HG03521 (cell line): ENCODE measurements around the gene HLA-DMA.

Source experiments
- ATAC-seq: cut with Tn5 transposase; IDR thresholded peaks from one replicate; pipeline ENCODE4 v1.9.1; 2021; ENCODE audit warnings: mild to moderate bottlenecking, moderate library complexity; ENCODE audit not compliant: unreplicated experiment

The HLA-DMA gene

GRCh38 chr6:32952817-32953739 is at the start of gene HLA-DMA:
TSS of gene HLA-DMA (minus strand) at chr6:32953097. CDS start at chr6:32953036, 61 bp downstream.
- peak; percentile 82 for ATAC-seq

DNA sequence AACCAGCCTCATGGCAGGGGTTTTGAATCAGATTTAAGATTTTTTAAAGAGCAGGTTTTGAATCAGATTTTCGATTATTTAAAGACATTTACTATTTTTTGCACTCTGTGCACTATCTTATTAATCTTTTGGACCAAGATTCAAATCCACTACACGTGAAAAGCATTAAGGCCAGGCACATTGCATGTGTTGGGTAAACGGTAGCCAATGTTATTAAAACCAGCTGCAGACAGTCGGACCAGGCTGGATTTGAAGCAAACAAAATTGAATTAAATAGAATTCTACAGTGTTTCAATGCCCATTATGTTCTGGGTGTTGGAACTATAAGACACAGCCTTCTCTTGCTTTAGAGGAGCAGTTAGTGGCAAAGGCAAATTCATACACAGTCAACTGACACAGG is 48.8 kb upstream of the HLA-DMA start:
- no peak for ATAC-seq

DNA sequence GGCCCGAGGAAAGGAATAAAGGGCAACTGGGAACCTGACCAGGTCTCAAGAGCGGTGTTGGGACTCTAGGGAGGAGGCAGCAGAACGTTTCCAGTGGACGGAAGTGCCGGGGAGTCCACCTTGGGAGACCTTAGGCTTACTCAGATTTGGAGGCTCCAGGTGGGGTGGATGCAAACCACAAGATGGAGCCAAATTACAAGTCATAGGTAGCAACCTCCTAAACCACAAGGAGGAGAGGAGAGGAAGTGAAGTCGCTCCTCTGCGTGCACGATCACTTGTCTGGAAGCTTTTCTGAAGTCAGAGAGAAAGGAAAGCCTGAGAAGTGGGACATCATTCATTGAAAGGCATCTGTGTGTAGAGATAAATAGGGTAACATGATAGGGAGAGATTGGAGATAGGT is 47.2 kb upstream of the HLA-DMA start:
- ATAC-seq: no peak

DNA sequence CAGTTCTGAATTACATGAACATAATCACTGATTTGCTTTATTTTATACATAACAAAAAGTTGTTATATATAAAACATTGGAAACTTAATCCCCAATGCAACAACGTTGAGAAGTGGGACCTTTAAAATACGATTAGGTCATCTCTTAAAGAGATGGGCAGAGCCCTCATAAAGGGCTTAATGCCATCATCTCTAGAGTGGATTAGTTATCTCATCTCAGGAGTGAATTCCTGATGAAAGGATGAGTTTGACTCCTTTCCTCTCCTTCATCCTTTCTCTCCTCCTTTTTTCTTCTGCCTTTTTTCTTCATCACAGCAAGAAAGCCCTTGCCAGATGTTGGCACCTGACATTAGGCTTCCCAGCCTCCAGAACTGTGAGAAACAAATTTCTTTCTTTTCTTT is 42.6 kb upstream of the HLA-DMA start:
- no peak for ATAC-seq

DNA sequence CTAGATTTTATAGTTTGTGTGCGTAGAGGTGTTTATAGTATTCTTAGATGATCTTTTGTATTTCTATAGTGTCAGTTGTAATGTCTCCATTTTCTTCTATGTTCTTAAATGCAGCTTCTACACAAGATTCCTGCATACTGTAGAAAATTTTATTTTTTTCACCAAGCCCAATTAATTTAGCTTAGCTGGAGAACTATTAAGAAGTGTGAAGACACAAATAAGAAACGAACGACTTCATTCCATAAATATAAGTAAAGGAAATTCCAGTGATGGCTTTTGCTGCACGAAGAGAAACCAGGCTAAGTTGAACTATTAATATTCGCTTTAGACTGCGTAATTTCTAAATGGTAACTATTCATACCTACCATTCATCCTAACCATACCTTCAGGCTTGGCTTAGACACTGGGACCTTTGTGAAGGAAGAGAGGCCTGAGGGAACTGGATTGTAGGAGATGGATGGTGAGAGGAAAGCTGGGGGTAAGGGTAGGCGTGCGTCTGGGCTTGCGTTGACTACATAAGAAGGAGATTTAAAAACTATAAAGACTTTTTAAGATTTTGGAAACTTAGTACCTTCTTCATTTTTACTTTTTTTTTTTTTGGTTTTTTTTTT is 40.6 kb upstream of the HLA-DMA start:
- ATAC-seq: no peak

DNA sequence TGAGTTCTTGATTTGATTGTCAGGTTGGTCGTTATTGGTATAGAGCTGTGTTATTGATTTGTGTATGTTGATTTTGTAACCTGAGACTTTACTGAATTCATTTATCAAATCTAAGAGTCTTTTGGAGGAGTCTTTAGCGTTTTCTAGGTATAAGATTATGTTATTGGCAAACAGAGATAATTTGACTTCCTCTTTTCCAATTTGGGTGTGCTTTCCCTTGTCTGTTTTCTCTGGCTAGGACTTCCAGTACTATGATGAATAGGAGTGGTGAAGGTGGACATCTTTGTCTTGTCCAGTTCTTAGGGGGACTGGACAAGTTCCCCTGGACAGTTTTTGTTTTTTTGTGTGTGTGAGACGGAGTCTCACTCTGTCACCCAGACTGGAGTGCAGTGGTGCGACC is 39.1 kb upstream of the HLA-DMA start:
- ATAC-seq: no peak

DNA sequence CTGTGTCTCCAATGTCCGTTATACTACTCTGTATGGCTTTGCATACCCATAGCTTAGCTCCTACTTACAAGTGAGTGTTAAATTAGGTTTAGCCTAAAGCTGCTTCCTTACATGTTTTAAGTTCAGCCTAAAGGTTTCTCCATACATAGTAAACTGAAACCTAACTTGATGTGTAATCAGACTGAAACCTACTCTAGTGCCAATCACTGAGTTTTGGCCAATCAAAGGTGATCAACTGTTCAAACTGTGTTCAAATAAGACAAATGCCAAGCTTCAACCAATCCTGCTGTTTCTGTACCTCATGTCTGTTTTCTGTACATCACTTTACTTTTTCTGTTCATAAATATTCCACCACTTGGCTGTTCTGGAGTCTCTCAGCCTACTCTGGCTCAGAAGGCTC is 36.5 kb upstream of the HLA-DMA start:
- no peak for ATAC-seq

- ATAC-seq: no peak
These were observed 31.9 kb upstream of the HLA-DMA start for GRCh38 chr6:32984622-32985389.

DNA sequence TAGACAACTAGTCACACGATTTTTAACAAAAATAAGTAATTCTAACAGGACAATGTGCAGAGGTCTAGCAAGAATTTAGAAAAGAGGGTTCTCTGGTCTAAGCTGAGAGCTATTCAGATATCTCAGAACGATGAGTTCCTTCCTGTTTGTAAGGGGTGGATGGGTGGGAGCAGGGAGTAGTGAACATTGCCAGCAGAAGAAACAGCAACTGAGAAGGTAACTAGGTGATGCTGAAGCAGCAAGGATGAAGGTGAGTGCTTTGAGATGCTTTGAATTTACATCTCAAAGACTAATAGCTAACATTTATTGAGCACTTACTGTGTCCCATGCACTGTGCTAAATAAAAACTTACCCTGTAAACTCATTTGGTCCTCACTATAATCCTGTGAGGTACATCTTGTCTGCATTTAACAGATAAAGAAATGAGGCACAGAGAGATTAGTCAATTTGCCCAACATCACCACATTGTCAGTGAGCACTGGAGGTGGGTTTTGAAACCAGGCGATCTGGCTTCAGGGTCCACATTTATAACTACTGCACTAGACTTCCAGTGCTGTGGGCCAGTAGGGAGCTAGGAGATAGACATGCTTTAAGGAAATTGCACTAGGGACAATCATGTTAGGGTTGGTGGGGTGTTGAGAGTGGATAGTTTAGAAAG is 31.2 kb upstream of the HLA-DMA start:
- no peak for ATAC-seq

DNA sequence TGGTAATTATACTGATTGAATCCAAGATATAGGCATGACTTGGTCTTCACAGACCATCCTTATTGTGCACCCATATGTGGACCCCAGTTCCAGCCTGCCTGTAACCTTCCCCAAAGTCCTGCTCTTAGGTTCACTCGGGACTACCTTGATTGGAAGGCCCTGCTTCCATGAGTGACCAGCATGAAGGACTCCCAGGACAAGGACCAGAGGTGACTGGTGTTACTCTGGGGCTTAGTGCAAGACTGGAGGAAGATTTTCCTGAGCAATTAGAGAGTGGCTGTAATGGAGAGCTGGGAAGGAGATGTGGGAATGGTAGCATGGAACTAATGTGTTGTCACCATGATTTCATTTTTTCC is 30.6 kb upstream of the HLA-DMA start:
- no peak for ATAC-seq

- ATAC-seq: no peak
These were observed 30.0 kb upstream of the HLA-DMA start for GRCh38 chr6:32982702-32983492.

DNA sequence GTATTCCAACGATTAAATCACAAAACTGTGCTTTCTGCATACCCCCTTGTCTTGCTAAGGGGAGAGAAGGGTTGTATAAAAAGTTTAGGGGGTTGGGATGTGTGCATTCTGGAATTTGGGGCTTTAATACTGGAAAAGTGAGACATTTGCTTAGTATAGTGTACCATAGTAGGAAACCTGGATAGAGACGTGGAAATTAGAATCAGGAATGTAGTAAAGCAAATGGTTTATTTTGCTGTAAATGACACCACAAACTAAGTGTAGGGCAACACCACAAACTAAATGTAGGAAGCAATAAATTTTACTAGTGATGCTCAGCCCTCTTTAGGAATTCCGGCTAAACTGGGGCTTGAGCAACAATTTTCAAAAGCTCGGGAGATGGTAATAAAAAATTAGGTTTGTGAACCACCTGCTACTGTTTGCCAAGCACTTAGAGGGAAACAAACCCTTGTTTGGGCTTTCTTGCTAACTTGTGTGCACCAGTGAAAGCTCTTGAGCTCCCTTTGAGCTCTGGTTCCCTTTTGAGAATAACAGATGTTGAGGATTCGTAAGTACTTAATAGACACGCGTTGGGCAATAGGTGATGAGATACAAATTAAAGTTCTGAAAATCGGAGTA is 29.3 kb upstream of the HLA-DMA start:
- no peak for ATAC-seq

GRCh38 chr6:32980488-32981038 is 27.7 kb upstream of the HLA-DMA start:
- ATAC-seq: no peak

GRCh38 chr6:32979720-32980487 is 27.0 kb upstream of the HLA-DMA start:
- no peak for ATAC-seq

GRCh38 chr6:32977953-32978324 is 25.0 kb upstream of the HLA-DMA start:
- ATAC-seq: no peak

- ATAC-seq: no peak
These were observed 24.5 kb upstream of the HLA-DMA start for GRCh38 chr6:32977272-32977952.

DNA sequence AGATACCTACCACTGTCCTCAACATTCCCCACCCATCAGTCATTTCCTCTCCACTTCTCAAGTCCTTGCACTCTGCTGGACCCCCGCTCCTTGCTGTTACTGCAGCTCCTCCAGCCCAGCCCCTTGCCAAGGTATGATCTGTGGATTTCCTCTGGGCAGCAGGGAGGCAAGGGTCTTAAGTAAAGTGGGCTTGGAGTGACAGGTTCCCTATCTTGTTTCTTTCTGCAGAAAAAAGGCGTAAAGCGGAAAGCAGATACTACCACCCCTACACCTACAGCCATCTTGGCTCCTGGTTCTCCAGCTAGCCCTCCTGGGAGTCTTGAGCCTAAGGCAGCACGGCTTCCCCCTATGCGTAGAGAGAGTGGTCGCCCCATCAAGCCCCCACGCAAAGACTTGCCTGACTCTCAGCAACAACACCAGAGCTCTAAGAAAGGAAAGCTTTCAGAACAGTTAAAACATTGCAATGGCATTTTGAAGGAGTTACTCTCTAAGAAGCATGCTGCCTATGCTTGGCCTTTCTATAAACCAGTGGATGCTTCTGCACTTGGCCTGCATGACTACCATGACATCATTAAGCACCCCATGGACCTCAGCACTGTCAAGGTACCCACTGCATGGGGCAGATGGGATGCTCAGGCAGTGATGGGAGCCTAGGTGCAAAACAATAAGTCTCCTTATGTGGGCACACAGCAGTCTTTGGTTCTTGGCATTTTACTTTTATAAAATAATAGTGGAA is 23.6 kb upstream of the HLA-DMA start:
- no peak for ATAC-seq

DNA sequence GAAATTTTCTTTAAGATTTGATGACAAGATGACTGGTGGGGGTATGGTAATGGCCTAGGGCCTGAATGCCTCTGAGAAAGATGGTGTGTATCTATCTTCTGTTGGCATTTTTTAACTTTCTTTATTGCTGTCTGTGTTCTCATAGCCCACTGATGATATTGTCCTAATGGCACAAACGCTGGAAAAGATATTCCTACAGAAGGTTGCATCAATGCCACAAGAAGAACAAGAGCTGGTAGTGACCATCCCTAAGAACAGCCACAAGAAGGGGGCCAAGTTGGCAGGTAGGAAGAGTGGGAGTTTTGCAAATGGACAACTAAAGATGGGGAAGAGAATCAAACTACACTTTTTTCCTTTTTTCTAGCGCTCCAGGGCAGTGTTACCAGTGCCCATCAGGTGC is 23.0 kb upstream of the HLA-DMA start:
- ATAC-seq: no peak
